Choroid plexus epithelial cell (primary cell): Measurements from ENCODE around the gene WEE2.

Source experiments
- DNase-seq: peaks from one replicate; pipeline ENCODE4 v3.0.0-alpha.2; 2010; ENCODE audit warnings: low read depth
- H3K4me3 ChIP-seq: 2 replicates; pipeline ENCODE4 v1.5.1; 2011; ENCODE audit warnings: low read depth, mild to moderate bottlenecking, control low read depth, low read length, moderate library complexity
- TF ChIP-seq, protein P1 (sequence below): conservative IDR thresholded peaks from 2 replicates; pipeline ENCODE4 v1.5.1; 2011; ENCODE audit warnings: low read depth, mild to moderate bottlenecking, control low read depth, inconsistent platforms, low read length, moderate library complexity

Gene WEE2

DNA sequence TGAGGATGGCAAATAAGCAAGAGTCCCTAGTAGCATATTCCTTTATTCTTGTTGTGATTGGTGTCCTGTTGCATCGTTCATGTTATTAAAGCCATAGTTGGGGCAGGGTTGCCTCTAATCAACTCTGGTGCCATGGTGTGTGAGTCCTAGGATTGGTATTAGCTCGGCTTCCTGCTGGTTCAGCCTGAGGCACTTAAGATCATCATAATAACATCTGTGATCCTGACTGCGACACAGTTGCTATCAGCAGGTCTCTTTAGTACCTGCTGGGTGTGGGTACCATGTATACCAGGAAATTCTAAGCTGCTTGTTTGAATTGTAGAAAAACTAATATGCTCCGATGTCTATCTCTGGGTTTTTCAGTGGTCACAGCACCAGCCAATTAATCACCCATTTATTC, 1.6 kb downstream of the WEE2 start:
- H3K4me3 ChIP-seq, result no peak overlapping the region
- TF ChIP-seq, protein P1, sequence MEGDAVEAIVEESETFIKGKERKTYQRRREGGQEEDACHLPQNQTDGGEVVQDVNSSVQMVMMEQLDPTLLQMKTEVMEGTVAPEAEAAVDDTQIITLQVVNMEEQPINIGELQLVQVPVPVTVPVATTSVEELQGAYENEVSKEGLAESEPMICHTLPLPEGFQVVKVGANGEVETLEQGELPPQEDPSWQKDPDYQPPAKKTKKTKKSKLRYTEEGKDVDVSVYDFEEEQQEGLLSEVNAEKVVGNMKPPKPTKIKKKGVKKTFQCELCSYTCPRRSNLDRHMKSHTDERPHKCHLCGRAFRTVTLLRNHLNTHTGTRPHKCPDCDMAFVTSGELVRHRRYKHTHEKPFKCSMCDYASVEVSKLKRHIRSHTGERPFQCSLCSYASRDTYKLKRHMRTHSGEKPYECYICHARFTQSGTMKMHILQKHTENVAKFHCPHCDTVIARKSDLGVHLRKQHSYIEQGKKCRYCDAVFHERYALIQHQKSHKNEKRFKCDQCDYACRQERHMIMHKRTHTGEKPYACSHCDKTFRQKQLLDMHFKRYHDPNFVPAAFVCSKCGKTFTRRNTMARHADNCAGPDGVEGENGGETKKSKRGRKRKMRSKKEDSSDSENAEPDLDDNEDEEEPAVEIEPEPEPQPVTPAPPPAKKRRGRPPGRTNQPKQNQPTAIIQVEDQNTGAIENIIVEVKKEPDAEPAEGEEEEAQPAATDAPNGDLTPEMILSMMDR, result no peak
- DNase-seq, result no peak

- TF ChIP-seq, protein P1, result no peak
- H3K4me3 ChIP-seq, result no peak overlapping the region
- DNase-seq, result no peak
Observed at GRCh38 chr7:141710301-141710700, 2.1 kb downstream of the WEE2 start.

DNA sequence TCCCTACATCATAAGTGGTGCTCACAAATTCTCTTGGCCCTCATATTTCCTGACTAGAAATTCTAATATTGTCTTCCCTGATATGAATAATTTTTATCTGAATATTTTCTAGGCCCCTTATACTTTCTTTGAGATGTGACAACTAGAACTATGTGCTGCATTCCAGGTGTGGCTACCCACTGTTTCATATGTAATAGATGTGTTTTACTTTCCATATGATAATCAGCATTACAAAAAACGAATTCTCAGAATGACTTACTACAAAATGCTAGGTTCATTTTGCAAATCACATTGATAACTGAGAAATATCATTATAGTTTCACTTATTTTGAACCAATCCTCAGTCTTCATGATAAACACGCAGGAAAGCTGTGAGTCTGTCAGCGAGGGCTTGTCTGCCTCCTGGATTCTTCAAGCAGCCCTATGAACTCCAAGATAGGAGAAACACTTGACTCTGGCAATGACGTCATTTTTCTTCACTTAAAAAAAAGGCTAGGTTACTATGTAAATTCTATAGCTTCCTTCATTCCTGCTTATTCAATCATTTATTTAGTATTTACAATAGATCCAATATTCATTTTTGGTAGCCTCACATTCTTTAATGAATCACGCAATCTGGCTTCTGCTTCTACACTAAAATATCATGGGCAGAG, 4.6 kb downstream of the WEE2 start:
- no peak overlapping the region for H3K4me3 ChIP-seq
- TF ChIP-seq, protein P1, result no peak
- DNase-seq, result no peak

DNA sequence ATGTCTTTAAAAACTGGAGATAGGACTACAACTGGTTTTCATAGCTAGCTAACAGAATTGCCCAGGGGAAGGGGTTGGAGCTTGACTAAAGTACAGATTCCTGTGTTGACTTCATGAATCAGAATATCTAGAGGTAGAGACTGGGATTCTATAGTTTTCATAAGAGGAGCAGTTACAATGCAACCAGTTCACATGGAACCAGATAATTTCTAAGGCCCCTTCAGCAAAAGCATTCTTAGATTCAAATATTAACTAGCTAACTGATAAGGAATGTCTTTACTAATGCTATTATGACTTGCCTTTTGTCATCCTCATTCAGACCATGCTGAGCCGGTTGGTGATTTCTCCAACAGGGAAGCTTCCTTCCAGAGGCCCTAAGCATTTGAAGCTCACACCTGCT, 5.7 kb downstream of the WEE2 start:
- no peak for DNase-seq
- TF ChIP-seq, protein P1, result no peak
- H3K4me3 ChIP-seq, result no peak overlapping the region

GRCh38 chr7:141714571-141714970, 6.4 kb downstream of the WEE2 start:
- no peak overlapping the region for H3K4me3 ChIP-seq
- DNase-seq, result no peak
- TF ChIP-seq, protein P1, result no peak

DNA sequence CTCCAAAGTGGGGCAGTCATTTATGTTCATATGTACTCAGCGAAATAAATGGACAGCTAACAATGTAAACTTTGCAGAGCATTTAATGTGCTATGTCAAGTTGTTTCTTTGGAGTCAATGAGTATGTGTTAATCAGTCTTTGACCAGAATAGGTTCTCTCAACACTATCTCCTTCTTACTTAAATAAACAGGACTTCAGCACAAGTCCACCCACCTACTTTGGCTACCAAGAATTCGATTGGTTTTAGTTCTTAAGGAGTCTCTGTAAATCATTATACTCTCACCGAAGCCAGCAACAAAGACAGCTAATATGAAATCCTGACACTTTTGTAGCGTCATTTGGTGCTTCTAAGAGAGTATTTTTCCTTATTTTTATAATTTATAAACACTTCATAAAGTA, 6.9 kb downstream of the WEE2 start:
- DNase-seq, result no peak
- H3K4me3 ChIP-seq, result no peak overlapping the region
- TF ChIP-seq, protein P1, result no peak

DNA sequence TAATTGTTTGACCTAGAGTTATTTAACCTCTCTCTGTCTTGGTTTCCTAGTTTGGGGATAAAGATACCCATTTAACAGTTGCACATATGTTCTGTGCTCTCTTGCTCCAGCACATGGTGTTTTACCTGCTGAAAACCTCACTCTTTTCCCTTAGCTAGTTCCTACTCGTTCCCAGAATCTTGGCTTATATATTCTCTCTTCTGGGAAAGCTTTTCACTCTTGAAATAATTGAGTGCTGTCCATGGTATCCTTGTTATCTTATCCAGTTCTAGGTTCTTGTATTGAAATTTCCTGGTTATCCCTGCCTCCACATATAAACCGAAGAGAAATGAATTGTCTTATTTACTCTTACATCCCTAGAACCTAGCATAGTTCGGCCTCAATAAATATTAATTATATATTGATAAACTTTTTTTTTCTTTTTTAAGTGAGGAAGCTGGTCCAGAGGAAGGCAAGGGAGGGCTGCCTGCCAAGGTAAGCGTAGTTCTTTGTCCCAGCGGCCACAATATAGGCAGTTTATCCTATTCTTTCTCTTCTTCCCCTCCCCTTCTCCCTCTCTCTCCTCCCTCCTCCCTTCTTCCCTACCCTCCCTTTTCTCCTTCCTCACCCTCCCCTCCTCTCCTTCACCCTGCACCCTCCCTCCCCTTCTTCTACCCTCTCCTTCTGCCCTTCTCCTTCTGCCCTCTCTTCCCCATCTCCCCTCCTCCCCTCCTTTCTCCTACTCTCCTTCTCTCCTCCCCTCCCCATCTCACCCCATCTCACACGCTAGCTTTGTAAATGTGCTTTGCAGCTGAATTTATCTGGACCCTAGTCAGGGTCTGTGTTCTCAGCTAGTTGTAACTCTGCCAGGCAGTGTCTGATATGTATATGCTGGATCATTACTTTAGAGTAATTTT, 7.9 kb downstream of the WEE2 start:
- no peak overlapping the region for H3K4me3 ChIP-seq
- DNase-seq, result peak; percentile 5
- TF ChIP-seq, protein P1, result no peak
